GM12878 (cell line): ENCODE results near the gene ENOX1. TPM values are rescaled to one million over a fixed set of nuclear protein-coding genes. Genes with fewer than 3 reads are reported as not detected.

Experiments used
- ATAC-seq: fragments of 200-7000 bp; cut with Tn5 transposase; 3 replicates; pipeline ENCODE4 v1.9.1; 2020; ENCODE audit warnings: mild to moderate bottlenecking, moderate library complexity
- BruUV-seq: library from RNA; stranded (reverse); fragments of 400-500 nt; replicated peaks from 2 replicates; lab custom pipeline; 2021; lab: Mats Ljungman, UMichigan
- CTCF ChIA-PET: fragments of 300-600 bp; sonication (Branson Sonifier 250); formaldehyde crosslinking; extraction: SDS; loops from one replicate; lab custom pipeline; 2021; ENCODE audit warnings: inconsistent platforms; lab: Yijun Ruan, JAX
- POLR2A ChIA-PET: fragments of 350-600 bp; formaldehyde crosslinking; extraction: SDS; loops from one replicate; lab custom pipeline; 2021; ENCODE audit warnings: inconsistent platforms; lab: Charles Lee
- RAD21 ChIA-PET: fragments of 300-600 bp; sonication (Branson Sonifier 250); formaldehyde crosslinking; loops from one replicate; lab custom pipeline; 2023; ENCODE audit warnings: antibody characterized with exemption; ENCODE audit not compliant: unreplicated experiment; lab: Charles Lee
- SMC1A ChIA-PET: fragments of 300-600 bp; sonication (Branson Sonifier 250); formaldehyde crosslinking; loops from one replicate; lab custom pipeline; 2023; ENCODE audit not compliant: unreplicated experiment, uncharacterized antibody; lab: Charles Lee
- DNase-seq: peaks from one replicate; pipeline ENCODE4 v3.0.0-alpha.2; 2011; ENCODE audit warnings: low read depth, low spot score
- FAIRE-seq: peaks from 3 replicates; lab custom pipeline; 2011; peaks lifted over from hg19 to GRCh38; lab: Jason Lieb, UNC
- H2AFZ ChIP-seq: 2 replicates; pipeline ENCODE4 v1.6.0; 2011; ENCODE audit warnings: low read depth, low read length, control low read depth; ENCODE audit not compliant: control insufficient read depth
- H3K27ac ChIP-seq: 2 replicates; pipeline ENCODE4 v1.5.1; 2011; ENCODE audit warnings: control low read depth; ENCODE audit not compliant: control insufficient read depth, insufficient read depth
- H3K27me3 ChIP-seq, 2 experiments: replicated peaks in 1 of 2; 2 replicates each; pipeline versions ENCODE4 v1.6.0 to v1.6.1; 2011; ENCODE audit warnings: low read length in 1 of 2; ENCODE audit not compliant: control insufficient read depth in 2 of 2, insufficient read depth in 2 of 2
- H3K36me3 ChIP-seq, 2 experiments: 2 replicates each; pipeline ENCODE4 v1.5.1; 2011; ENCODE audit warnings: low read length in 1 of 2; ENCODE audit not compliant: control insufficient read depth in 2 of 2, insufficient read depth in 2 of 2
- H3K4me1 ChIP-seq: 2 replicates; pipeline ENCODE4 v1.6.1; 2011; ENCODE audit warnings: mild to moderate bottlenecking, low read length, moderate library complexity, mixed read lengths; ENCODE audit not compliant: control insufficient read depth, insufficient read depth
- H3K4me2 ChIP-seq: 2 replicates; pipeline ENCODE4 v1.6.0; 2011; ENCODE audit warnings: control low read depth; ENCODE audit not compliant: control insufficient read depth, insufficient read depth
- H3K4me3 ChIP-seq: fragments of 200-600 bp; sonication (generic); 2 replicates; pipeline ENCODE4 v1.5.1; 2016
- H3K79me2 ChIP-seq: 2 replicates; pipeline ENCODE4 v1.6.0; 2011; ENCODE audit warnings: low read length; ENCODE audit not compliant: control insufficient read depth, insufficient read depth
- H3K9ac ChIP-seq: 2 replicates; pipeline ENCODE4 v1.8.0; 2011; ENCODE audit warnings: low read length, control low read depth, mixed read lengths; ENCODE audit not compliant: control insufficient read depth, insufficient read depth
- H3K9me3 ChIP-seq: replicated peaks from 3 replicates; pipeline ENCODE4 v1.5.1; 2011; ENCODE audit warnings: mild to moderate bottlenecking, low read length; ENCODE audit not compliant: control insufficient read depth, insufficient read depth
- H4K20me1 ChIP-seq: 2 replicates; pipeline ENCODE4 v1.6.0; 2011; ENCODE audit not compliant: control insufficient read depth, insufficient read depth
- BCL11A ChIP-seq: IDR thresholded peaks from 2 replicates; pipeline ENCODE4 v1.6.1; 2011; ENCODE audit warnings: low read depth, low read length
- CHD2 ChIP-seq: IDR thresholded peaks from 2 replicates; pipeline ENCODE4 v1.6.1; 2011; ENCODE audit warnings: low read depth, low read length, improper control_type of control experiment, borderline replicate concordance
- HCFC1 ChIP-seq: fragments of 150-350 bp; IDR thresholded peaks from 2 replicates; pipeline ENCODE4 v1.6.1; 2014; ENCODE audit warnings: low read length
- KAT2A ChIP-seq: conservative IDR thresholded peaks from 2 replicates; pipeline ENCODE4 v1.6.1; 2011; ENCODE audit warnings: low read depth, low read length; ENCODE audit not compliant: control insufficient read depth
- MTA2 ChIP-seq: fragments of 450-650 bp; IDR thresholded peaks from 2 replicates; pipeline ENCODE4 v1.6.1; 2016; ENCODE audit warnings: low read depth, mild to moderate bottlenecking, moderate library complexity
- NR2C1 ChIP-seq: fragments of 450-650 bp; IDR thresholded peaks from 2 replicates; pipeline ENCODE4 v1.6.1; 2017; ENCODE audit warnings: antibody characterized with exemption, mild to moderate bottlenecking, moderate library complexity
- POLR2A ChIP-seq: IDR thresholded peaks from 2 replicates; pipeline ENCODE4 v1.6.1; 2011; ENCODE audit warnings: low read depth, mild to moderate bottlenecking, low read length
- POLR2AphosphoS2 ChIP-seq: IDR thresholded peaks from 2 replicates; pipeline ENCODE4 v1.6.1; 2011; ENCODE audit warnings: low read depth, mild to moderate bottlenecking, low read length, improper control_type of control experiment, moderate library complexity
- ZNF274 ChIP-seq: IDR thresholded peaks from one replicate; pipeline ENCODE4 v1.8.0; 2011; ENCODE audit not compliant: insufficient read length, insufficient read depth
- WGBS: methylation state at CpG from one replicate; pipeline ENCODE4 v1.1.6; 2016; ENCODE audit warnings: low lambda C conversion rate; ENCODE audit not compliant: insufficient replicate concordance, insufficient coverage; ENCODE audit errors: missing lambda C conversion rate; 5-methylcytosine and 5-hydroxymethylcytosine counted together
- in situ Hi-C: fragments of 300-500 bp; cut with MboI; formaldehyde crosslinking; loops from 9 replicates; pipeline ENCODE4 v1.14.3; 2018; ENCODE audit warnings: mixed read lengths
- intact Hi-C: fragments of 100-400 bp; cut with micrococcal nuclease; formaldehyde crosslinking; loops from one replicate; pipeline ENCODE4 v1.14.2; 2022; ENCODE audit not compliant: unreplicated experiment
- polyA plus RNA-seq, 11 experiments: library from polyadenylated mRNA; depleted of rRNA in 4 of 11; unstranded in 6 of 11; stranded (reverse) in 5 of 11; fragments of >200 nt; fragmentation: Nextera tagmentation in 4 of 11; fragmentation: Illumina TruSeq in 1 of 11; extraction: Ambion mirVana in 4 of 11; extraction: Trizol in 1 of 11; gene quantifications; 1 replicate in 1 of 11; 2 replicates in 10 of 11; pipeline versions ENCODE4 v1.2.1 to v1.2.3, GENCODE V29; 2011 to 2016; ENCODE audit warnings: inconsistent platforms in 2 of 11, missing spikeins in 2 of 11, low read depth in 1 of 11
- total RNA-seq, 4 experiments: library from RNA; depleted of rRNA in 3 of 4; stranded (reverse); fragments of >200 nt in 3 of 4; fragmentation: Illumina TruSeq in 1 of 4; extraction: Trizol in 1 of 4; gene quantifications; 2 replicates each; pipeline versions ENCODE4 v1.2.1 to v1.2.3, GENCODE V29; 2013 to 2021
- TF ChIP-seq, protein P1 (sequence below): IDR thresholded peaks from 2 replicates; pipeline ENCODE4 v1.6.1; 2012; ENCODE audit warnings: low read depth, low read length, improper control_type of control experiment
- TF ChIP-seq, protein P2 (sequence below): fragments of 450-650 bp; IDR thresholded peaks from 2 replicates; pipeline ENCODE4 v1.6.1; 2018; ENCODE audit warnings: mild to moderate bottlenecking, low read depth, moderate library complexity; ENCODE audit not compliant: partially characterized antibody
- TF ChIP-seq, protein P3 (sequence below), 3 experiments: IDR thresholded peaks in 2 of 3; conservative IDR thresholded peaks in 1 of 3; 2 replicates each; pipeline ENCODE4 v1.5.1; 2011; ENCODE audit warnings: low read depth in 3 of 3, low read length in 3 of 3, mild to moderate bottlenecking in 3 of 3, control low read depth in 2 of 3, moderate library complexity in 2 of 3, inconsistent platforms in 1 of 3, mixed read lengths in 1 of 3; ENCODE audit not compliant: control insufficient read depth in 2 of 3, insufficient read depth in 1 of 3; ENCODE audit errors: extremely low read depth in 1 of 3
- TF ChIP-seq, protein P4 (sequence below): fragments of 450-650 bp; IDR thresholded peaks from 2 replicates; pipeline ENCODE4 v1.6.1; 2016; ENCODE audit warnings: mild to moderate bottlenecking, moderate library complexity, borderline replicate concordance
- TF ChIP-seq, protein P5 (sequence below): IDR thresholded peaks from 2 replicates; pipeline ENCODE4 v1.6.1; 2011; ENCODE audit warnings: mild to moderate bottlenecking, low read depth, low read length, moderate library complexity; ENCODE audit not compliant: insufficient replicate concordance

Gene ENOX1
- total and polyA plus RNA-seq, 10 of the 15 experiments (the other 5 are each of a cell fraction or from before 2014, with no cell fraction given), result 0.11 to 0.26 (median 0.15) TPM

DNA sequence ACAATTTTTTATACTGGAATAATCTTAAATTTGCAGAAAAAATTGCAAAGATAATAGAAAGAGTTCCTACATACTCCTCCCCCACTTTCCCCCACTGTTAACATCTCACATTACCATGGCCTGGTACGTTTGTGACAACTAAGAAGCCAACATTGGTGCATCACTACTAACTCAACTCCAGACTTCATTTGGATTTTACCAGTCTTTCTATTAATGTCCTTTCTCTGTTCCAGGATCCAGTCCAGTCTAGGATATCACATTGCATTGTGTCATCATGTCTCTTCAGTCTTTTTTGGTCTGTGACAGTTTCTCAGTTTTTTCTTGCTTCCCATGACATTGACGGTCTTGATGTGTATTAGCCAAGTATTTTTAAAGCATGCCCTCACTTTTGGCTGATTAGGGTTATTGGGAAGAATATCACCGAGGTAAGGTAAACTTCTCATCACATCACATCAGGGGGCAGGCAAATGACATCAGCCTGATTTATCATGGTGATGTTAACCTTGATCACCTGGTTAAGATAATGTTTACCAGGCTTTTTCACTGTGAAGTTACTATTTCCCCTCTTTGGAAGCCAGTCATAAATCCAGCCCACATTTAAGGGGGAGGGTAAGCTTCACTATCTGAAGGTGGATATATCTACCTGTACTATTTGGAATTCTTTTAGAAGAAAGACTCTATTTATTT lies 322.1 kb downstream of the ENOX1 start:
- no peak for ATAC-seq
- intact Hi-C loops, result no loop called here
- no peaks in the 10 kb centered on the region for H4K20me1 ChIP-seq
- TF ChIP-seq, protein P1, sequence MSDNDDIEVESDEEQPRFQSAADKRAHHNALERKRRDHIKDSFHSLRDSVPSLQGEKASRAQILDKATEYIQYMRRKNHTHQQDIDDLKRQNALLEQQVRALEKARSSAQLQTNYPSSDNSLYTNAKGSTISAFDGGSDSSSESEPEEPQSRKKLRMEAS, result no peak
- TF ChIP-seq POLR2AphosphoS2 (no peak), POLR2A (no peak), MTA2 (no peak), ZNF274 (no peak), KAT2A (no peak), BCL11A (no peak), NR2C1 (no peak), HCFC1 (no peak), CHD2 (no peak)
- TF ChIP-seq, protein P2, sequence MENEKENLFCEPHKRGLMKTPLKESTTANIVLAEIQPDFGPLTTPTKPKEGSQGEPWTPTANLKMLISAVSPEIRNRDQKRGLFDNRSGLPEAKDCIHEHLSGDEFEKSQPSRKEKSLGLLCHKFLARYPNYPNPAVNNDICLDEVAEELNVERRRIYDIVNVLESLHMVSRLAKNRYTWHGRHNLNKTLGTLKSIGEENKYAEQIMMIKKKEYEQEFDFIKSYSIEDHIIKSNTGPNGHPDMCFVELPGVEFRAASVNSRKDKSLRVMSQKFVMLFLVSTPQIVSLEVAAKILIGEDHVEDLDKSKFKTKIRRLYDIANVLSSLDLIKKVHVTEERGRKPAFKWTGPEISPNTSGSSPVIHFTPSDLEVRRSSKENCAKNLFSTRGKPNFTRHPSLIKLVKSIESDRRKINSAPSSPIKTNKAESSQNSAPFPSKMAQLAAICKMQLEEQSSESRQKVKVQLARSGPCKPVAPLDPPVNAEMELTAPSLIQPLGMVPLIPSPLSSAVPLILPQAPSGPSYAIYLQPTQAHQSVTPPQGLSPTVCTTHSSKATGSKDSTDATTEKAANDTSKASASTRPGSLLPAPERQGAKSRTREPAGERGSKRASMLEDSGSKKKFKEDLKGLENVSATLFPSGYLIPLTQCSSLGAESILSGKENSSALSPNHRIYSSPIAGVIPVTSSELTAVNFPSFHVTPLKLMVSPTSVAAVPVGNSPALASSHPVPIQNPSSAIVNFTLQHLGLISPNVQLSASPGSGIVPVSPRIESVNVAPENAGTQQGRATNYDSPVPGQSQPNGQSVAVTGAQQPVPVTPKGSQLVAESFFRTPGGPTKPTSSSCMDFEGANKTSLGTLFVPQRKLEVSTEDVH, result no peak
- TF ChIP-seq, protein P3, sequence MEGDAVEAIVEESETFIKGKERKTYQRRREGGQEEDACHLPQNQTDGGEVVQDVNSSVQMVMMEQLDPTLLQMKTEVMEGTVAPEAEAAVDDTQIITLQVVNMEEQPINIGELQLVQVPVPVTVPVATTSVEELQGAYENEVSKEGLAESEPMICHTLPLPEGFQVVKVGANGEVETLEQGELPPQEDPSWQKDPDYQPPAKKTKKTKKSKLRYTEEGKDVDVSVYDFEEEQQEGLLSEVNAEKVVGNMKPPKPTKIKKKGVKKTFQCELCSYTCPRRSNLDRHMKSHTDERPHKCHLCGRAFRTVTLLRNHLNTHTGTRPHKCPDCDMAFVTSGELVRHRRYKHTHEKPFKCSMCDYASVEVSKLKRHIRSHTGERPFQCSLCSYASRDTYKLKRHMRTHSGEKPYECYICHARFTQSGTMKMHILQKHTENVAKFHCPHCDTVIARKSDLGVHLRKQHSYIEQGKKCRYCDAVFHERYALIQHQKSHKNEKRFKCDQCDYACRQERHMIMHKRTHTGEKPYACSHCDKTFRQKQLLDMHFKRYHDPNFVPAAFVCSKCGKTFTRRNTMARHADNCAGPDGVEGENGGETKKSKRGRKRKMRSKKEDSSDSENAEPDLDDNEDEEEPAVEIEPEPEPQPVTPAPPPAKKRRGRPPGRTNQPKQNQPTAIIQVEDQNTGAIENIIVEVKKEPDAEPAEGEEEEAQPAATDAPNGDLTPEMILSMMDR (IDR thresholded peaks at IDR 0.05 in 2 of 3, conservative IDR thresholded peaks at IDR 0.05 in 1 of 3; ENCODE audit: control insufficient read depth in 2 of 3, extremely low read depth in 1 of 3, insufficient read depth in 1 of 3, low read depth in 3 of 3, low read length in 3 of 3), result no peak
- TF ChIP-seq, protein P4, sequence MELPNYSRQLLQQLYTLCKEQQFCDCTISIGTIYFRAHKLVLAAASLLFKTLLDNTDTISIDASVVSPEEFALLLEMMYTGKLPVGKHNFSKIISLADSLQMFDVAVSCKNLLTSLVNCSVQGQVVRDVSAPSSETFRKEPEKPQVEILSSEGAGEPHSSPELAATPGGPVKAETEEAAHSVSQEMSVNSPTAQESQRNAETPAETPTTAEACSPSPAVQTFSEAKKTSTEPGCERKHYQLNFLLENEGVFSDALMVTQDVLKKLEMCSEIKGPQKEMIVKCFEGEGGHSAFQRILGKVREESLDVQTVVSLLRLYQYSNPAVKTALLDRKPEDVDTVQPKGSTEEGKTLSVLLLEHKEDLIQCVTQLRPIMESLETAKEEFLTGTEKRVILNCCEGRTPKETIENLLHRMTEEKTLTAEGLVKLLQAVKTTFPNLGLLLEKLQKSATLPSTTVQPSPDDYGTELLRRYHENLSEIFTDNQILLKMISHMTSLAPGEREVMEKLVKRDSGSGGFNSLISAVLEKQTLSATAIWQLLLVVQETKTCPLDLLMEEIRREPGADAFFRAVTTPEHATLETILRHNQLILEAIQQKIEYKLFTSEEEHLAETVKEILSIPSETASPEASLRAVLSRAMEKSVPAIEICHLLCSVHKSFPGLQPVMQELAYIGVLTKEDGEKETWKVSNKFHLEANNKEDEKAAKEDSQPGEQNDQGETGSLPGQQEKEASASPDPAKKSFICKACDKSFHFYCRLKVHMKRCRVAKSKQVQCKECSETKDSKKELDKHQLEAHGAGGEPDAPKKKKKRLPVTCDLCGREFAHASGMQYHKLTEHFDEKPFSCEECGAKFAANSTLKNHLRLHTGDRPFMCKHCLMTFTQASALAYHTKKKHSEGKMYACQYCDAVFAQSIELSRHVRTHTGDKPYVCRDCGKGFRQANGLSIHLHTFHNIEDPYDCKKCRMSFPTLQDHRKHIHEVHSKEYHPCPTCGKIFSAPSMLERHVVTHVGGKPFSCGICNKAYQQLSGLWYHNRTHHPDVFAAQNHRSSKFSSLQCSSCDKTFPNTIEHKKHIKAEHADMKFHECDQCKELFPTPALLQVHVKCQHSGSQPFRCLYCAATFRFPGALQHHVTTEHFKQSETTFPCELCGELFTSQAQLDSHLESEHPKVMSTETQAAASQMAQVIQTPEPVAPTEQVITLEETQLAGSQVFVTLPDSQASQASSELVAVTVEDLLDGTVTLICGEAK, result no peak
- TF ChIP-seq, protein P5, sequence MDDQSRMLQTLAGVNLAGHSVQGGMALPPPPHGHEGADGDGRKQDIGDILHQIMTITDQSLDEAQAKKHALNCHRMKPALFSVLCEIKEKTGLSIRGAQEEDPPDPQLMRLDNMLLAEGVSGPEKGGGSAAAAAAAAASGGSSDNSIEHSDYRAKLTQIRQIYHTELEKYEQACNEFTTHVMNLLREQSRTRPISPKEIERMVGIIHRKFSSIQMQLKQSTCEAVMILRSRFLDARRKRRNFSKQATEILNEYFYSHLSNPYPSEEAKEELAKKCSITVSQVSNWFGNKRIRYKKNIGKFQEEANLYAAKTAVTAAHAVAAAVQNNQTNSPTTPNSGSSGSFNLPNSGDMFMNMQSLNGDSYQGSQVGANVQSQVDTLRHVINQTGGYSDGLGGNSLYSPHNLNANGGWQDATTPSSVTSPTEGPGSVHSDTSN, result no peak

More for the DNA sequence above, 322.1 kb downstream of the ENOX1 start:
- in situ Hi-C loops, result no loop called here
- BruUV-seq, result no TSS peak
- ChIA-PET CTCF (no interaction called here), POLR2A (no interaction called here), SMC1A (no interaction called here), RAD21 (no interaction called here)
- Histone ChIP-seq H3K4me3 (no peak overlapping the region), H3K9me3 (no peaks in the 10 kb centered on the region), H3K36me3 (no peaks in the 10 kb centered on the region), H3K27ac (no peak overlapping the region), H2AFZ (no peak overlapping the region), H3K4me1 (no peaks in the 10 kb centered on the region), H3K79me2 (no peaks in the 10 kb centered on the region), H3K9ac (no peak overlapping the region), H3K27me3 (peaks cover 0 to 2% of the 10 kb centered on the region in 2 experiments; a peak in 2 of 4 replicates), H3K4me2 (no peak overlapping the region)
- FAIRE-seq, result no peak
- 2% methylated on average over 3 of the region's 3 CpGs for WGBS
- no peak for DNase-seq
